Gastroesophageal sphincter (tissue), 4 donors: ENCODE results near the gene VSTM2L. TPM values are rescaled to one million over a fixed set of nuclear protein-coding genes. Genes with fewer than 3 reads are reported as not detected.

Source experiments
- ATAC-seq: fragments of 150-250 bp; one replicate; pipeline ENCODE4 v1.9.1; 2016; ENCODE audit warnings: mild to moderate bottlenecking, moderate library complexity
- H3K27ac ChIP-seq, 4 donors: fragments of 200-600 bp; sonication (generic) in 3 of 4; 1 replicate in 3 of 4; 2 replicates in 1 of 4; pipeline ENCODE4 v1.5.1; 2016 to 2019
- H3K27me3 ChIP-seq: fragments of 200-600 bp; sonication (generic); one replicate; pipeline ENCODE4 v1.5.1; 2019
- H3K36me3 ChIP-seq, 2 donors: fragments of 200-600 bp; sonication (generic); one replicate each; pipeline ENCODE4 v1.5.1; 2019; ENCODE audit warnings: control low read depth in 1 of 2
- H3K4me1 ChIP-seq, 3 donors: fragments of 200-600 bp; sonication (generic); 1 replicate in 2 of 3; 2 replicates in 1 of 3; pipeline ENCODE4 v1.5.1; 2016 to 2019; ENCODE audit warnings: control low read depth in 2 of 3
- H3K4me3 ChIP-seq, 2 donors: fragments of 200-600 bp; sonication (generic); one replicate each; pipeline ENCODE4 v1.5.1; 2019; ENCODE audit warnings: mild to moderate bottlenecking in 1 of 2, moderate library complexity in 1 of 2
- H3K9me3 ChIP-seq, 3 donors: fragments of 200-600 bp; sonication (generic); one replicate each; pipeline ENCODE4 v1.5.1; 2017 to 2019; ENCODE audit warnings: control low read depth in 2 of 3
- CTCF ChIP-seq, 4 experiments: fragments of 200-600 bp in 2 of 4; fragments of 450-650 bp in 2 of 4; sonication (generic) in 1 of 4; IDR thresholded peaks; one replicate each; pipeline ENCODE4 v1.5.1; 2017 to 2019; ENCODE audit warnings: antibody characterized with exemption in 4 of 4, mild to moderate bottlenecking in 2 of 4, moderate library complexity in 2 of 4
- EP300 ChIP-seq: sonication (generic); formaldehyde crosslinking; IDR thresholded peaks from one replicate; pipeline ENCODE4 v1.6.1; 2017; ENCODE audit warnings: antibody characterized with exemption, mild to moderate bottlenecking
- POLR2A ChIP-seq, 2 donors: fragments of 450-650 bp; IDR thresholded peaks; one replicate each; pipeline ENCODE4 v1.6.1; 2017; ENCODE audit warnings: antibody characterized with exemption in 2 of 2, mild to moderate bottlenecking in 2 of 2, moderate library complexity in 1 of 2
- POLR2AphosphoS5 ChIP-seq: sonication (generic); formaldehyde crosslinking; IDR thresholded peaks from one replicate; pipeline ENCODE4 v1.6.1; 2017; ENCODE audit warnings: antibody characterized with exemption
- WGBS, 2 donors: methylation state at CpG; one replicate each; pipeline ENCODE4 v1.1.5; 2018; ENCODE audit warnings: low coverage in 1 of 2; 5-methylcytosine and 5-hydroxymethylcytosine counted together
- total RNA-seq, 4 donors: library from RNA; depleted of rRNA; stranded (reverse); fragments of >200 nt; gene quantifications; one replicate each; pipeline ENCODE4 v1.1.0, GENCODE V29; 2016

VSTM2L gene
- total RNA-seq, 4 donors from 2014 or later: 0.94 to 8.5 (median 7.0) TPM

GRCh38 chr20:37896932-37897548, 5.9 kb upstream of the VSTM2L start:
- Histone ChIP-seq H3K36me3 (no peaks in the 10 kb centered on the region), H3K9me3 (no peaks in the 10 kb centered on the region), H3K27me3 (peaks cover 12% of the 10 kb centered on the region), H3K4me1 (peaks cover 0 to 33% (median 0%) of the 10 kb centered on the region in 3 donors), H3K27ac (no peak overlapping the region), H3K4me3 (no peak overlapping the region)
- no peak for ATAC-seq
- 63% methylated on average over 5 of the region's 12 CpGs; no CpG with 5 or more reads in 1 of the 2 donors for WGBS, 2 donors
- TF ChIP-seq POLR2A (IDR thresholded peaks at IDR 0.05) (no peak), CTCF (IDR thresholded peaks at IDR 0.05) (no peak), POLR2AphosphoS5 (no peak), EP300 (no peak)

- Histone ChIP-seq H3K36me3 (no peaks in the 10 kb centered on the region), H3K27ac (peak overlapping the region in 3 of 4 donors; percentile 1 to 23 (median 10)), H3K4me3 (no peak overlapping the region), H3K9me3 (no peaks in the 10 kb centered on the region), H3K4me1 (peaks cover 0 to 47% (median 11%) of the 10 kb centered on the region in 3 donors), H3K27me3 (peaks cover 26% of the 10 kb centered on the region)
- 10 to 42% methylated on average over 9 of the region's 10 CpGs for WGBS, 2 donors
- no peak for ATAC-seq
- TF ChIP-seq POLR2AphosphoS5 (no peak), EP300 (no peak), CTCF (IDR thresholded peaks at IDR 0.05) (no peak), POLR2A (IDR thresholded peaks at IDR 0.05) (no peak)
Measured at GRCh38 chr20:37898233-37899104, 4.5 kb upstream of the VSTM2L start.

- Histone ChIP-seq H3K4me1 (peaks cover 0 to 56% (median 11%) of the 10 kb centered on the region in 3 donors), H3K27ac (no peak overlapping the region), H3K27me3 (peaks cover 35% of the 10 kb centered on the region), H3K4me3 (no peak overlapping the region), H3K9me3 (no peaks in the 10 kb centered on the region), H3K36me3 (no peaks in the 10 kb centered on the region)
- ATAC-seq: no peak
- TF ChIP-seq EP300 (no peak), POLR2AphosphoS5 (no peak), CTCF (IDR thresholded peaks at IDR 0.05) (no peak), POLR2A (IDR thresholded peaks at IDR 0.05) (no peak)
- 43 to 80% methylated on average over 4 to 5 of the region's 8 CpGs for WGBS, 2 donors
Measured at GRCh38 chr20:37899105-37900045, 3.6 kb upstream of the VSTM2L start.

GRCh38 chr20:37901240-37901639, 1.7 kb upstream of the VSTM2L start:
- WGBS, 2 donors: 13 to 40% methylated on average over 7 to 10 of the region's 18 CpGs
- peaks cover 0 to 69% (median 11%) of the 10 kb centered on the region in 3 donors for H3K4me1 ChIP-seq
- TF ChIP-seq EP300 (no peak), CTCF (IDR thresholded peaks at IDR 0.05) (no peak), POLR2A (IDR thresholded peaks at IDR 0.05) (no peak), POLR2AphosphoS5 (no peak)
- H3K4me3 ChIP-seq: no peak overlapping the region
- no peak for ATAC-seq
- peaks cover 50% of the 10 kb centered on the region for H3K27me3 ChIP-seq
- no peaks in the 10 kb centered on the region for H3K9me3 ChIP-seq
- no peak overlapping the region for H3K27ac ChIP-seq
- no peaks in the 10 kb centered on the region for H3K36me3 ChIP-seq
